ENCODE results near the gene SGCA.

DNA sequence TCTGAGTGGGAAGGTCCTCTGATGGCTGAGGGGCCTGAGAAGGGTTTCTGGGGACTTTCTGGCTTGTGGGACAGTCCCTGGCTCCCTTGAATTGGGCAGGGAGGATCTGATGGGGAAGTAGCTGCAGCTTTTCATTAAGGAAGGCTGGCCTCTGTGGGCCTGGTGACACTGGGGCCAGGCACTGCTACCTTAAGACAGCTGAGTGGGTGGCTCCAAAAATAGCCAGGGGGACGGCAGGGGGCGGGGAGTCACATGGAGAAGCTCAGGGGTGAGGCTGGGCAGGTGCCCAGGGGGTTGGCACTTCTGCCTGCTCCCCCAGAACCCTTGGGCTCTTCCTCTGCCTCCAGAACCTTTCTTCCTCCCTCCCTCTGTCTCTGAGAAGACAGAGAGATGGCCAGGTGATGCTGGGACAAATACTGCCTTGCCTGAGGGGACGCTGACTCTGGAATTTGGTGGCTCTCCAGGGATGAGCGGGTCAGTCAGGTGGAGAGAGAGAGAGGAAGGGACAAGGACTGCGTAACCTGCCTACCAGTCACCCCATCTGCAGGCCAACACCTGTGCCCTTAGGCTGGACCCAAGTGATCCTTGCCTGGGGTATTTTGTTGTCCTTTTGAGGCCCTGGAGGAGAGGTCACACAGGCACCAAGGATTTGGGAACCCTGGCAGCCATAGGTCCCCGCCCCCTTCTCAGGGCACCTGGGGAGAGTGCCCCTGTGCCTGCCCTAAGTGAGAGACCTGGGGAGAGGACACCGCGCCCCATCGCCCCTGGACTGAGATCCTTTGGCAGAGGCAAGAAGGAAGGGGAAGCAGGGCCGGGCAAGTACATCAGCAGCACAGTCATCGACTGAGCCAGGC lies 1.7 kb upstream of the SGCA start:
- no peak for TF ChIP-seq POLR2A (IDR thresholded peaks at IDR 0.05; ENCODE audit: control extremely low read depth in 1 of 2, low read depth in 2 of 2, low read length in 2 of 2)
- TF ChIP-seq, protein P1, sequence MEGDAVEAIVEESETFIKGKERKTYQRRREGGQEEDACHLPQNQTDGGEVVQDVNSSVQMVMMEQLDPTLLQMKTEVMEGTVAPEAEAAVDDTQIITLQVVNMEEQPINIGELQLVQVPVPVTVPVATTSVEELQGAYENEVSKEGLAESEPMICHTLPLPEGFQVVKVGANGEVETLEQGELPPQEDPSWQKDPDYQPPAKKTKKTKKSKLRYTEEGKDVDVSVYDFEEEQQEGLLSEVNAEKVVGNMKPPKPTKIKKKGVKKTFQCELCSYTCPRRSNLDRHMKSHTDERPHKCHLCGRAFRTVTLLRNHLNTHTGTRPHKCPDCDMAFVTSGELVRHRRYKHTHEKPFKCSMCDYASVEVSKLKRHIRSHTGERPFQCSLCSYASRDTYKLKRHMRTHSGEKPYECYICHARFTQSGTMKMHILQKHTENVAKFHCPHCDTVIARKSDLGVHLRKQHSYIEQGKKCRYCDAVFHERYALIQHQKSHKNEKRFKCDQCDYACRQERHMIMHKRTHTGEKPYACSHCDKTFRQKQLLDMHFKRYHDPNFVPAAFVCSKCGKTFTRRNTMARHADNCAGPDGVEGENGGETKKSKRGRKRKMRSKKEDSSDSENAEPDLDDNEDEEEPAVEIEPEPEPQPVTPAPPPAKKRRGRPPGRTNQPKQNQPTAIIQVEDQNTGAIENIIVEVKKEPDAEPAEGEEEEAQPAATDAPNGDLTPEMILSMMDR (IDR thresholded peaks at IDR 0.05; ENCODE audit: control extremely low read depth in 1 of 3, insufficient read depth in 1 of 3, low read depth in 1 of 3, low read length in 3 of 3): no peak
- TF ChIP-seq RXRA (IDR thresholded peaks at IDR 0.05; ENCODE audit: insufficient read depth, low read depth, low read length): no peak
- no peak for TF ChIP-seq TAF1 (IDR thresholded peaks at IDR 0.05; ENCODE audit: low read depth, low read length)
